ENCODE results near the gene TAF11L2.

GRCh38 chr5:17448877-17449276 lies 49.2 kb upstream of the TAF11L2 start:
- TF ChIP-seq, protein P1, sequence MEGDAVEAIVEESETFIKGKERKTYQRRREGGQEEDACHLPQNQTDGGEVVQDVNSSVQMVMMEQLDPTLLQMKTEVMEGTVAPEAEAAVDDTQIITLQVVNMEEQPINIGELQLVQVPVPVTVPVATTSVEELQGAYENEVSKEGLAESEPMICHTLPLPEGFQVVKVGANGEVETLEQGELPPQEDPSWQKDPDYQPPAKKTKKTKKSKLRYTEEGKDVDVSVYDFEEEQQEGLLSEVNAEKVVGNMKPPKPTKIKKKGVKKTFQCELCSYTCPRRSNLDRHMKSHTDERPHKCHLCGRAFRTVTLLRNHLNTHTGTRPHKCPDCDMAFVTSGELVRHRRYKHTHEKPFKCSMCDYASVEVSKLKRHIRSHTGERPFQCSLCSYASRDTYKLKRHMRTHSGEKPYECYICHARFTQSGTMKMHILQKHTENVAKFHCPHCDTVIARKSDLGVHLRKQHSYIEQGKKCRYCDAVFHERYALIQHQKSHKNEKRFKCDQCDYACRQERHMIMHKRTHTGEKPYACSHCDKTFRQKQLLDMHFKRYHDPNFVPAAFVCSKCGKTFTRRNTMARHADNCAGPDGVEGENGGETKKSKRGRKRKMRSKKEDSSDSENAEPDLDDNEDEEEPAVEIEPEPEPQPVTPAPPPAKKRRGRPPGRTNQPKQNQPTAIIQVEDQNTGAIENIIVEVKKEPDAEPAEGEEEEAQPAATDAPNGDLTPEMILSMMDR (IDR thresholded peaks at IDR 0.05), result no peak
- TF ChIP-seq POLR2A (IDR thresholded peaks at IDR 0.05), result no peak

Measured in lower leg skin (tissue), 3 donors.